ENCODE results near the gene TJP3.
A peak's percentile ranks its signal among the peaks of the same experiment; 100 is the strongest.

Gene TJP3

DNA sequence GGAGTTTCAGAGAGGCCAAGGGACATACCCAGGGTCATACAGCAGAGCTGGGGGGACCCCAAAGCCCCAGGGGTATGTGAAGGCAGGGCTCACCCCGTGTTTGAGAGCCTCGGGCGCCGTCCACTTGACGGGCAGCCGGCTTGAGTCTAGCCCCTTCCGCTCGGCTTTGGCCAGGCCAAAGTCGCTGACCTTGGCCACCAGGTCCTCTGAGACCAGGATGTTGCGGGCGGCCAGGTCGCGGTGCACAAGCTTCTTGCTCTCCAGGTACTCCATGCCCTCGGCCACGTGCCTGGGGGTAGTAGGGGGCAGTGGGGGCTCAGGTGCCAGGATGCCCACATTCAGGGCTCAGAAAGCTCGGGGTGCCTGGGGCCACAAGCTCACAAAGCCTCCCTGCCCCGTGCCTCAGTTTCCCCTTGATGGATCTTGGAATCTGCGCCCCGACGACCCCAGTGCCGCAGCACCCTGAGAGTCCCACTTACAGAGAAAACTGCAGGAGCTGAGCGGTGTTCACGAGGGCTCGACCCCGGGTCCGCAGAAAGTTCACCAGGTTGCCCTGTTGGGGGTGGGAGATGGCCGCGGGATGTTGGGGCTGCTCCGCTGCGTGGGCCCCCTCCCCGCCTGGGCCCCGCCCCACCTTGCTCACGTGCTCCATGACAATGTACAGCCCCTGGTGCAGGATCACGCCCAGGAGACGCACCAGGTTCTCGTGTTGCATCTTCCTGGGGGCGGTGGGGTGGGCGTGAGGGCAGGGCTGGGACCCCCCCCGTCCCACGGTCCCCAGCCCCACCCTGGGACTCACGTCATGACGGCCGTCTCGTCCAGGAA is 70.9 kb downstream of the TJP3 start:
- Histone ChIP-seq H3K36me3 (ENCODE audit: insufficient read depth, low read depth, low read length) (0 out of 2 replicates have a peak, but pooled peaks cover 6% of the 10 kb centered on the region), H3K27ac (ENCODE audit: low read length) (no peak overlapping the region), H3K4me3 (ENCODE audit: low read length) (no peak overlapping the region), H3K9me3 (ENCODE audit: insufficient read depth, low read depth, low read length) (peaks cover 21% of the 10 kb centered on the region), H3K4me1 (ENCODE audit: insufficient read depth, low read length) (no peaks in the 10 kb centered on the region), H3K9ac (ENCODE audit: low read depth, low read length) (no peak overlapping the region), H3K27me3 (ENCODE audit: insufficient read depth, low read length) (peaks cover 5% of the 10 kb centered on the region; the same call in 1 of the 2 replicates)

DNA sequence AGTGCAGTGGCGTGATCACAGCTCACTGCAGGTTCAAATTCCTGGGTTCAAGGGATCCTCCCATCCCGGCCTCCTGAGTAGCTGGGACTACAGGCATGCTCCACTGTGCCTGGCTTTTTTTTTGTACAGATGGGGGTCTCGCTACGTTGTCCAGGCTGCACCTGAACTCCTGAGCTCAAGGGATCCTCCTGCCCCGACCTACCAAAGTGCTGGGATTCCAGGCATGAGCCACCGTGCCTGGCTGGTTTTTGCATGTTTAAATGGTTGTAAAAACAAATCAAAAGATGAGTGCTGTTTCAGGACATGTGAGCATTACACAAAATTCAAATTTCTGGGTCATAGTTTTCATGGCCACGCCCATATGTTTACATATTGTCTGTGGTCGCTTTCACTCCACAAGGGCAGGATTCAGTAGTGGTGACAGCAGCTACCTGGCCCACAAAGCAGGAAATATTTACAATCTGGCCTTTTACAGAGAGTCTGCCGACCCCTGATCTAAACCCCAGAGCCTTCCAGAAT is 72.7 kb downstream of the TJP3 start:
- H3K27ac ChIP-seq (ENCODE audit: low read length) = no peak overlapping the region
- H3K36me3 ChIP-seq (ENCODE audit: insufficient read depth, low read depth, low read length) = 0 out of 2 replicates have a peak, but pooled peaks cover 6% of the 10 kb centered on the region
- H3K9me3 ChIP-seq (ENCODE audit: insufficient read depth, low read depth, low read length) = peaks cover 21% of the 10 kb centered on the region
- no peaks in the 10 kb centered on the region for H3K4me1 ChIP-seq (ENCODE audit: insufficient read depth, low read length)
- H3K4me3 ChIP-seq (ENCODE audit: low read length) = no peak overlapping the region
- no peak overlapping the region for H3K9ac ChIP-seq (ENCODE audit: low read depth, low read length)
- peaks cover 22% of the 10 kb centered on the region for H3K27me3 ChIP-seq (ENCODE audit: insufficient read depth, low read length)

DNA sequence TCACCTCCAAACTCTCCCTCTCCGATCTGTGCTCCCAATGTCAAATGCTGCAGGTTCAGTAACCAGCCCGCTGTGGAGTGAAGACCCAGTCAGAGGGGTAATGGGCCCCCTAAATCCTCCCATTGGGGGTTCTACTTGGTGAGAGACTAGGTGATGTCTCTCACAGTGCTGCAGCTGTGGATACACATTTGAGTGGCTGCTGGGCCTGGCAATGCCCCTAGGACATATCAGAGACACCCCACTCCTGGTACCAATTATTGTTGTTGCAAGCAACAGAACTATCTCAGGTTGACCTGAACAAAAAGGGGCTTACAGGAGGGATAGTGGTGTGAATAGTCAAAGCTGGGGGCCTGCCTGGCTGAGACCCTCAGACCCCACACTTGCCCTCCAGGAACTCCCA is 73.4 kb downstream of the TJP3 start:
- Histone ChIP-seq H3K9ac (ENCODE audit: low read depth, low read length) (no peak overlapping the region), H3K36me3 (ENCODE audit: insufficient read depth, low read depth, low read length) (0 out of 2 replicates have a peak, but pooled peaks cover 6% of the 10 kb centered on the region), H3K4me1 (ENCODE audit: insufficient read depth, low read length) (no peaks in the 10 kb centered on the region), H3K9me3 (ENCODE audit: insufficient read depth, low read depth, low read length) (peaks cover 21% of the 10 kb centered on the region), H3K27ac (ENCODE audit: low read length) (no peak overlapping the region), H3K27me3 (ENCODE audit: insufficient read depth, low read length) (peaks cover 27% of the 10 kb centered on the region), H3K4me3 (ENCODE audit: low read length) (no peak overlapping the region)

DNA sequence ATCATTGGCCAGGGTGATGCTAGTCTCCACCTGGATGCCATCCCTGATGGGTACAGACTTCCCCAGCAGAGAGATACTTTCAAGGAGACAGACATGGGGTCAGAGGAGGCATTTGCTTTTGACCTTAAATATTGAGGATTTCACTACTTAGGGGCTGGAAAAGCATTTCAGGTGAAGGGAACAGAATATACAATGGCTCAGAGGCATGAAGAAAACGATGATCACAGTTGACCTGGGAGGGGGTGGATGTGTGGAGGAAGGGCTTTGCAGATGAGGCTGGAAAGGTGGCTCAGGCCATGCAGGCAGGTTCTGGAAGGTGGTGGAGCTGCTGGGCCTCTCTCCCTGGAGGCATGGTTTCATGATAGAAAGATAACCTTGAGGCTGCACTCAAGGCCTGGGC is 74.1 kb downstream of the TJP3 start:
- peaks cover 21% of the 10 kb centered on the region for H3K9me3 ChIP-seq (ENCODE audit: insufficient read depth, low read depth, low read length)
- no peak overlapping the region for H3K9ac ChIP-seq (ENCODE audit: low read depth, low read length)
- H3K36me3 ChIP-seq (ENCODE audit: insufficient read depth, low read depth, low read length) = 0 out of 2 replicates have a peak, but pooled peaks cover 6% of the 10 kb centered on the region
- no peak overlapping the region for H3K27ac ChIP-seq (ENCODE audit: low read length)
- H3K4me3 ChIP-seq (ENCODE audit: low read length) = no peak overlapping the region
- H3K4me1 ChIP-seq (ENCODE audit: insufficient read depth, low read length) = no peaks in the 10 kb centered on the region
- peaks cover 31% of the 10 kb centered on the region for H3K27me3 ChIP-seq (ENCODE audit: insufficient read depth, low read length)

DNA sequence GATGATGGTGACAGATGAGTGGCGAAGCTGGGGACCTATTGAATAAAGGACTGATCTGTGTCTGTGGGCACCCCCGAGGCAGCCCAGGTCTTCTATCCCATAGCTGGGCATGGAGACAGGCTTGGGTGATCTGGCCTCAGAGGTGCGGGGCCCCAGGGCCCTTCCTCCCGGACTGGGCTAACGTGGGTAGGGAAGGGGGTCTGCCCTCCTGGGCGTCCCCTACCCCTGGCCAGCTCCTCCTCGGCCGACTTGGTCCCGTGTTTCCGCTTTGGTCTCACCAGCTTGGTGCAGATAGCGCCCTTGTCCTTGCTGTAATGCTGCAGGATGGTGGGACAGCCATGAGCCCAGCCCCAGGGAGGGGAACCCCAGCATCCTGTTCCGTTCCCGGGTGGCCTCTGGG is 74.7 kb downstream of the TJP3 start:
- 0 out of 2 replicates have a peak, but pooled peaks cover 6% of the 10 kb centered on the region for H3K36me3 ChIP-seq (ENCODE audit: insufficient read depth, low read depth, low read length)
- H3K4me3 ChIP-seq (ENCODE audit: low read length) = no peak overlapping the region
- peaks cover 31% of the 10 kb centered on the region for H3K27me3 ChIP-seq (ENCODE audit: insufficient read depth, low read length)

DNA sequence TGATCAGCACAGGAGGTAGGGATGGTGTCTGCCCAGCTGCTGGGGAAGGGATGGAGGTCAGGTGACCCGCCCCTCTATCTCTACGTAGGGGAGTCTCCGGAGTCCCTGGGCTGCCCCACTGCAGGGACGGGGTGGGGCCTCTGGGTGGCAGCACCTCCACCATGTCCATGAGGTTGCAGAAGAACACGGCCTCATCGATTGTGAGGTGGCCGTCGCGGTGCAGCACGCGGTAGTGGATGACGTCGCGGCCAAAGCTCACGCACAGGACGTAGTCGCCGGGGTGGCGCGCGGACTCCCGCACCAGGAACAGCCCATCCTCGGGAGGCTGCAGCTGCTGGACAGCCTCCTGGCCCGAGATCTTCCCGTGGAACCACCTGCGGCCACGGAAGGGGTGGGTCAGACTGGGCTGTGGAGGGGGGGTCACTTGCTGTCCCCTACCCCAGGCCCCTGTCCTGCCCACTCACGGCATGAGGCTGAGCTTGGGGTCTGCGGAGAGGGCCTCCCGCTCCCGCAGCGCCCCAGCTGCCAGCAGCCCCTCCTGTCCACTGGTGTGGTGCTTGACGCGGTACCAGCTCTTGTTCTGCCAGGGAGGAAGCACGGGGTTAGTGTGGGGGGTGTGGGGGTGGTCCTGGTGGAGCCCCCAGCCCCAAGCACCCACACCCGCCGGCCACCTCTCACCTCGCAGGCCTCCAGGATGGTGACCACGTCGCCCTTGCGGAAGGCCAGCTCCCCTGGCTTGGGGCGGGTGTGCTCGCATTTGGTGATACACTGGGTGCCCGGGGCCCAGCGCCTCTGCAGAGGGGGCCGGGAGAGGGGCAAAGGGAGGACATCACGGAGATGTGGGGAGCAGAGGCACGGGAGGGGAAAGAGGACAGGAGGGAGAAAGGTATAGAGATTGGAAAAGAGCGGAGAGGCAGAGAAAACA is 75.7 kb downstream of the TJP3 start:
- Histone ChIP-seq H3K27me3 (ENCODE audit: insufficient read depth, low read length) (peaks cover 32% of the 10 kb centered on the region), H3K4me1 (ENCODE audit: insufficient read depth, low read length) (no peaks in the 10 kb centered on the region), H3K9me3 (ENCODE audit: insufficient read depth, low read depth, low read length) (peaks cover 21% of the 10 kb centered on the region), H3K27ac (ENCODE audit: low read length) (no peak overlapping the region), H3K4me3 (ENCODE audit: low read length) (no peak overlapping the region), H3K36me3 (ENCODE audit: insufficient read depth, low read depth, low read length) (0 out of 2 replicates have a peak, but pooled peaks cover 6% of the 10 kb centered on the region), H3K9ac (ENCODE audit: low read depth, low read length) (no peak overlapping the region)

More for the DNA sequence above, 74.7 kb downstream of the TJP3 start:
- H3K4me1 ChIP-seq (ENCODE audit: insufficient read depth, low read length) = no peaks in the 10 kb centered on the region
- peaks cover 21% of the 10 kb centered on the region for H3K9me3 ChIP-seq (ENCODE audit: insufficient read depth, low read depth, low read length)
- no peak overlapping the region for H3K9ac ChIP-seq (ENCODE audit: low read depth, low read length)
- no peak overlapping the region for H3K27ac ChIP-seq (ENCODE audit: low read length)

DNA sequence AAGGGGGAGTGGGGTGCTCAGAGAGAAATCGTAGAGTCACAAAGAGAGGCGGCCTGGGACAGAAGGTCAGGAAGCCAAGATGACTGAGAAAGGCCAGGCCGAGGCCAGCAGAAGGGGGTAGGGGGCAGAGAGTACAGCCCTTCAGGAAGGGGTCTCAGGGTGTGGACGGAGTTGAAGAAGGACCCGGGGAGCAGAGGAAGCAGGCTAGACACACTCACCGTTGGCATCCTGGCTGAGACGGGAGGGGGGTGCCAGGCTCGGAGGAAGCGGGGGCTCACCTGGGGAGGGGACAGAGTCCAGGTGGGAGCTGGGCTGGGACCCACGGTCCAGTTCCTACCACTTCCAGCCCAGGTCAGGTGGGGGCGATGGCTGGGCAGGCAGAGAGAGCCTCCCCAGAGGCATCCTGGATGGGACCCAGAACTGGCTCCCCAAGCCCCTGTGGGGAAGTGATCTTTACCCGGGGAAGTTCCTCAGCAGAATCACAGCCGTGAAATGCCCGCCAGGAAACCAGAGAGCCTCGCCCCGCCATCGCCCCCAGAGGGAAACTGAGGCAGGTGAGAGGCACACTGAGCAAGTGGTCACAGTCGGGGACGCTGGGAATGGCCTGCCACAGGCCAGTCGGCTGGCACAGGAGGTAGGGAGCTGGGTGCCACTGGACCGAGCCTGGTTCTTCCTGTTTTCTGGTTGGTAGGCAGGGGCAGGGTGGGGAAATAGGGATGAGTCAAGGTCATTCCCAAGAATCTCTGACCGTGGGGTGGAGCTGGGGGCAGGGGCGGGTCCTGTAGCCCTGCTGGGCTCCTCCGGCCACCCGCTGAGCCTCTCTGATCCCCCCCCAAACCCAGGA is 76.6 kb downstream of the TJP3 start:
- Histone ChIP-seq H3K27me3 (ENCODE audit: insufficient read depth, low read length) (peaks cover 37% of the 10 kb centered on the region), H3K27ac (ENCODE audit: low read length) (no peak overlapping the region), H3K36me3 (ENCODE audit: insufficient read depth, low read depth, low read length) (0 out of 2 replicates have a peak, but pooled peaks cover 6% of the 10 kb centered on the region), H3K4me1 (ENCODE audit: insufficient read depth, low read length) (no peaks in the 10 kb centered on the region), H3K4me3 (ENCODE audit: low read length) (peak overlapping the region; percentile 65; the same call in 1 of the 2 replicates), H3K9ac (ENCODE audit: low read depth, low read length) (peak overlapping the region; percentile 41; the same call in 1 of the 2 replicates), H3K9me3 (ENCODE audit: insufficient read depth, low read depth, low read length) (peaks cover 21% of the 10 kb centered on the region)

DNA sequence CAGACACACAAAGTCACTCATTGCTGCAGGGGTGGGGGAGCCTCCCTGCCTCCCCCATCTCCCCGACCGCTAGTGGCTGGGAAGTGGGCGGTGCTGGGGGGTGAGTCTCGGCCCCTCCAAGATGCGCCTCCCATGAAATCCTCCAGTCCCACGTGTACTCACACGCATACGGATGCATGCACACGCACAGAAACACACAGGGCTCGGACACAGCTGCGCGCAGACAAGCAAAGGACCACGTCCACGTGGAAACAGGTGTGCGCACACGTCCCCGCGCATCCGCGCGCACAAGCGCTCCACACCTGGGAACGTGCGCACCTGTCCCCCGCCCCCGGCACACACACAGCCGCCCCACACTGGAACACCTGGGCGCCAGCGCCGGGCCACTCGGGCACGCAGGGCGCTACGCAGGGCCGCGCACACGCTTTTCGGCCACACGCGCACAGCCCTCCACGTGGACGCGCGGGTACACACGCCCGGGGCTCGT is 77.3 kb downstream of the TJP3 start:
- H3K9ac ChIP-seq (ENCODE audit: low read depth, low read length) = peak overlapping the region; percentile 41; the same call in 1 of the 2 replicates
- H3K4me1 ChIP-seq (ENCODE audit: insufficient read depth, low read length) = no peaks in the 10 kb centered on the region
- peaks cover 21% of the 10 kb centered on the region for H3K9me3 ChIP-seq (ENCODE audit: insufficient read depth, low read depth, low read length)
- H3K4me3 ChIP-seq (ENCODE audit: low read length) = peak overlapping the region; percentile 65
- 0 out of 2 replicates have a peak, but pooled peaks cover 6% of the 10 kb centered on the region for H3K36me3 ChIP-seq (ENCODE audit: insufficient read depth, low read depth, low read length)
- H3K27me3 ChIP-seq (ENCODE audit: insufficient read depth, low read length) = peaks cover 43% of the 10 kb centered on the region
- H3K27ac ChIP-seq (ENCODE audit: low read length) = no peak overlapping the region

DNA sequence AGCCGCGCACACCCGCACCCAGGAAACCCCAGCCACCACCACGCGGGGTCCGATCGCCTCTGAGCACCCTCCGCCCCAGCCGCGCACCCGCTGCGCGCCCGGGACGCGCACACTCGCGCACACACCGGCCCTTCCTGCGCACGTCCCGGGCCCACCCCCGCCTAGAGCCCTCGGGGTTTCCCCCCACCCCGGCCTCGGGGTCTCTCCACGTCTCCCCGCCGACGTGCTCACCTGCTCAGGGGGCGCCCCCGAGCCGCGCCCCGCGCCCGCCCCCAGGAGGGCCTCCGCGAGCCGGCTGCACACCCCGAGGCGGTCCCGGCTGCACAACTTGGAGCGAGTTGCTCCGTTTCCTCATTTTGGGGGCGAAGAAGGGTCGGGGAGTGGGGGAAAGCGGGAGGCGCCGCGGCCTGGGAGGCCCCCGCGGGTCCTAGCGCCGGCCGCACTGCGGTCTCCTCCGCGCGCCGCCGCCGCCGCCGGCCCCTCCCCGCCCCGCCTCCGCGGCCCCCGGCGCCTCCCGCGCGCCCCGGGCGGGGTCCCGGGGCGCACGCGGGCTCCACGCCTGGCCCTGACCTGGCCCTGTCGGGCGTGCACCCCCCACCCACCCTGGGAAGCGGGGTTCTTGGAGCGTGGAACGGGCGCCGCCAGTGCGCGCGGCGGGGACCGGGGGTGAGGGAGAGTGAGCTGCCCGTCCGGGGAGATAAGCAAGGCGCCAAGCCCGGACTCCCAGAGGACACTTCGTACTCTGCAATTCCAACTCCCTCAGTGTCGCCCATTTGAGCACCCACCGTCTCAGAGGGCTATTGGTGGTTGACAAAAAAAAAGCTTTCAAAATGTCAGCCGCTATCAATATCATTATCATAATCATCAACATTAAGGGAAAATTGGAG is 78.0 kb downstream of the TJP3 start, which contains the start of gene MATK:
TSS of gene MATK (minus strand) at position 444 of the 887 bp plus-strand sequence. CDS start 1,246 bp downstream, outside the sequence.
- Histone ChIP-seq H3K36me3 (ENCODE audit: insufficient read depth, low read depth, low read length) (0 out of 2 replicates have a peak, but pooled peaks cover 6% of the 10 kb centered on the region), H3K9me3 (ENCODE audit: insufficient read depth, low read depth, low read length) (peaks cover 16% of the 10 kb centered on the region), H3K9ac (ENCODE audit: low read depth, low read length) (peak within 1 kb of the TSS; percentile 41; the same call in 1 of the 2 replicates), H3K27me3 (ENCODE audit: insufficient read depth, low read length) (peaks cover 47% of the 10 kb centered on the region), H3K4me1 (ENCODE audit: insufficient read depth, low read length) (no peaks in the 10 kb centered on the region), H3K27ac (ENCODE audit: low read length) (no peak within 1 kb of the TSS), H3K4me3 (ENCODE audit: low read length) (peak within 1 kb of the TSS; percentile 65)
